K562 (cell line): Measurements from ENCODE around the gene MCL1. TPM values are rescaled to one million over a fixed set of nuclear protein-coding genes. Genes with fewer than 3 reads are reported as not detected.
A peak's percentile ranks its signal among the peaks of the same experiment; 100 is the strongest.

ENCODE experiments used
- ELF2 ChIP-seq: fragments of 250-450 bp; sonication (Bioruptor Pico); IDR thresholded peaks from 2 replicates; pipeline ENCODE4 v1.5.0; 2021; ENCODE audit warnings: mild to moderate bottlenecking
- GABPA ChIP-seq: fragments of 200-800 bp; sonication (Bioruptor generic); conservative IDR thresholded peaks from 2 replicates; pipeline ENCODE4 v1.6.1; 2016; ENCODE audit warnings: low read depth, missing genetic modification characterization, missing compliant biosample characterization
- MBD2 ChIP-seq: sonication (generic); IDR thresholded peaks from 2 replicates; pipeline ENCODE4 v1.6.1; 2016; ENCODE audit warnings: low read depth, borderline replicate concordance
- NCOR1 ChIP-seq: fragments of 450-650 bp; IDR thresholded peaks from 2 replicates; pipeline ENCODE4 v1.6.1; 2016; ENCODE audit warnings: mild to moderate bottlenecking, moderate library complexity
- NR2C2 ChIP-seq, 2 experiments: fragments of 200-800 bp in 1 of 2; sonication (Bioruptor generic) in 1 of 2; sonication (generic) in 1 of 2; formaldehyde crosslinking in 1 of 2; IDR thresholded peaks; 2 replicates each; pipeline versions ENCODE4 v1.6.1 to v1.8.0; 2016 to 2022; ENCODE audit warnings: mild to moderate bottlenecking in 1 of 2, missing compliant biosample characterization in 1 of 2, missing genetic modification characterization in 1 of 2, missing genetic modification reagents in 1 of 2
- NRF1 ChIP-seq, 2 experiments: fragments of 450-650 bp; IDR thresholded peaks in 1 of 2; conservative IDR thresholded peaks in 1 of 2; 2 replicates each; pipeline ENCODE4 v1.6.1; 2014; ENCODE audit warnings: mild to moderate bottlenecking in 2 of 2
- PHB ChIP-seq: fragments of 250-450 bp; sonication (Bioruptor Pico); IDR thresholded peaks from 2 replicates; pipeline ENCODE4 v1.5.0; 2021
- PTTG1 ChIP-seq: fragments of 450-650 bp; IDR thresholded peaks from 2 replicates; pipeline ENCODE4 v1.6.1; 2016; ENCODE audit warnings: low read depth, mild to moderate bottlenecking, missing genetic modification characterization, missing compliant biosample characterization
- RBM39 ChIP-seq: fragments of 200-400 bp; formaldehyde crosslinking; optimal IDR thresholded peaks from 2 replicates; pipeline ENCODE3; 2018; ENCODE audit warnings: low read depth, low read length
- RNF2 ChIP-seq: sonication (generic); IDR thresholded peaks from 2 replicates; pipeline ENCODE4 v1.6.1; 2016
- RUNX1 ChIP-seq: sonication (generic); IDR thresholded peaks from 2 replicates; pipeline ENCODE4 v1.6.1; 2016; ENCODE audit warnings: antibody characterized with exemption, low read depth
- TEAD1 ChIP-seq, 2 experiments: fragments of 450-650 bp in 1 of 2; sonication (generic) in 1 of 2; formaldehyde crosslinking; IDR thresholded peaks; 2 replicates each; pipeline versions ENCODE4 v1.4.0 to v1.8.0; 2020 to 2022; ENCODE audit warnings: mild to moderate bottlenecking in 2 of 2, missing genetic modification reagents in 1 of 2
- ZNF436 ChIP-seq: fragments of 250-450, 450-650 bp; sonication (Bioruptor Pico); formaldehyde crosslinking; IDR thresholded peaks from 2 replicates; pipeline ENCODE4 v1.7.0; 2020; ENCODE audit warnings: mild to moderate bottlenecking
- polyA plus RNA-seq, 8 experiments: library from polyadenylated mRNA; depleted of rRNA in 4 of 8; stranded (reverse) in 5 of 8; unstranded in 3 of 8; fragments of >200 nt; fragmentation: Nextera tagmentation in 2 of 8; fragmentation: Illumina TruSeq in 1 of 8; extraction: Ambion mirVana in 2 of 8; extraction: Trizol in 1 of 8; gene quantifications; 2 replicates each; pipeline versions ENCODE4 v1.2.1 to v1.2.3, GENCODE V29; 2011 to 2014; ENCODE audit warnings: inconsistent platforms in 1 of 8, missing spikeins in 1 of 8
- total RNA-seq, 7 experiments: library from RNA; depleted of rRNA in 6 of 7; stranded (reverse); fragments of >200 nt in 6 of 7; fragmentation: Illumina TruSeq in 2 of 7; extraction: Trizol in 2 of 7; gene quantifications; 2 replicates each; pipeline versions ENCODE4 v1.2.1 to v1.2.3, GENCODE V29; 2011 to 2021; ENCODE audit warnings: low replicate concordance in 1 of 7
- TF ChIP-seq, protein P1 (sequence below): fragments of 250-450 bp; sonication (Bioruptor Pico); IDR thresholded peaks from 2 replicates; pipeline ENCODE4 v1.8.0; 2022; ENCODE audit warnings: inconsistent platforms, mild to moderate bottlenecking, moderate library complexity, borderline replicate concordance
- TF ChIP-seq, protein P2 (sequence below): fragments of 450-650 bp; formaldehyde crosslinking; IDR thresholded peaks from 2 replicates; pipeline ENCODE4 v1.4.0; 2022; ENCODE audit warnings: missing genetic modification characterization
- TF ChIP-seq, protein P3 (sequence below): fragments of 450-650 bp; formaldehyde crosslinking; IDR thresholded peaks from 2 replicates; pipeline ENCODE4 v1.4.0; 2020; ENCODE audit warnings: mild to moderate bottlenecking
- TF ChIP-seq, protein P4 (sequence below): fragments of 250-450 bp; sonication (Bioruptor Pico); IDR thresholded peaks from 2 replicates; pipeline ENCODE4 v1.4.0; 2020

MCL1 gene
- total and polyA plus RNA-seq, 9 of the 15 experiments (the other 6 are each of a cell fraction or from before 2014, with no cell fraction given), result 27.1 to 224 (median 138) TPM

DNA sequence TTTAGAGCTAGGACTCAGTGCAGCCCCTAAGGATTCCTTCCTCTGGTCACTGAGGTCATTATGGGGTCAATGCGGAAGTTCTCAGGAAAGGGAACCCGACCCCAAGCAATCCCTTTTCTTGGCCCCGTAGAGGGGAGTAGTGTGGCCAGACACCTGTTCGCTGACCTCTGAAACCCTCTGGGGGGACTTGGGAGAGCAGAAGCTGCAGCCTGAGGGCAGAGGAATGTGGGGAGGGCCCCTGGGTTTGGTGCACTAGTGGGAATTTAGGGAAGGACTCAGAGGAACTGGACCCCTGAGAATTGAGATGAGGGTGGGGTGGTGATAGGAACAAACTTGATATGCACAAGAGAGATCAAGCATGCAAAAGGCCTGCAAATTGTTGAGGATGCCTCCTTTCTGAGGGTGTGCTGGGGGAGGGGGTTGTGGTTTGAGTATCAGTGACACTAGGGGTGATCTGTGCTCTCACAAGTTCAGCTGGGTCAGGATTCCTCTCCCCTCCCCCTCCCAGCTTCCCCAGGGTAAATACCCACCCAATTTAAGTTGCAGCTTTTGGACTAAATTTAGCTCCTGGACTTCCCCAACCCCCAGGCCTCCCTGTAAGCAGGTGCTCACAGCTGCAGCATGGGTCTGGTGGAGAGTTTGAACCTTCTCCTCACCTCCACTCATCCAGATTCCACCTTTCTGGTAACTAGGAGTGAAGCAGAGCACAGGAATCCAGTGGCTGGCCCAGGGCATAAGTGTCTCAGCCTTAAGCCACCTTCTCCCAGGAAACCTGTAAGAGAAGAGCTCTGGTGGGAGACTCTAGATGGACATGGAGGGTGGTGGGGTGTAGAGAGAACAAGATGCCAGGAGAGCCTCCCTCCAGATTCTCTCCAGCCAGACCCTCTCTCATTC lies 16.7 kb downstream of the MCL1 start (continued):
- TF ChIP-seq MBD2, result no peak
- TF ChIP-seq, protein P1, sequence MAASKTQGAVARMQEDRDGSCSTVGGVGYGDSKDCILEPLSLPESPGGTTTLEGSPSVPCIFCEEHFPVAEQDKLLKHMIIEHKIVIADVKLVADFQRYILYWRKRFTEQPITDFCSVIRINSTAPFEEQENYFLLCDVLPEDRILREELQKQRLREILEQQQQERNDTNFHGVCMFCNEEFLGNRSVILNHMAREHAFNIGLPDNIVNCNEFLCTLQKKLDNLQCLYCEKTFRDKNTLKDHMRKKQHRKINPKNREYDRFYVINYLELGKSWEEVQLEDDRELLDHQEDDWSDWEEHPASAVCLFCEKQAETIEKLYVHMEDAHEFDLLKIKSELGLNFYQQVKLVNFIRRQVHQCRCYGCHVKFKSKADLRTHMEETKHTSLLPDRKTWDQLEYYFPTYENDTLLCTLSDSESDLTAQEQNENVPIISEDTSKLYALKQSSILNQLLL, result 0 out of 2 replicates have a peak, but pooled peaks have one; percentile 14
- TF ChIP-seq, protein P2, sequence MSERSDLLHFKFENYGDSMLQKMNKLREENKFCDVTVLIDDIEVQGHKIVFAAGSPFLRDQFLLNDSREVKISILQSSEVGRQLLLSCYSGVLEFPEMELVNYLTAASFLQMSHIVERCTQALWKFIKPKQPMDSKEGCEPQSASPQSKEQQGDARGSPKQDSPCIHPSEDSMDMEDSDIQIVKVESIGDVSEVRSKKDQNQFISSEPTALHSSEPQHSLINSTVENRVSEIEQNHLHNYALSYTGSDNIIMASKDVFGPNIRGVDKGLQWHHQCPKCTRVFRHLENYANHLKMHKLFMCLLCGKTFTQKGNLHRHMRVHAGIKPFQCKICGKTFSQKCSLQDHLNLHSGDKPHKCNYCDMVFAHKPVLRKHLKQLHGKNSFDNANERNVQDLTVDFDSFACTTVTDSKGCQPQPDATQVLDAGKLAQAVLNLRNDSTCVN (CRISPR knock-in tag), result peak; percentile 31; the same call in 1 of the 2 replicates
- TF ChIP-seq ELF2, result peak; percentile 65
- no peak for TF ChIP-seq ZNF436
- TF ChIP-seq GABPA, result peak; percentile 55
- TF ChIP-seq RNF2, result peak; percentile 64; the same call in 1 of the 2 replicates
- TF ChIP-seq RUNX1, result 0 out of 2 replicates have a peak, but pooled peaks have one; percentile 40
- peak; percentile 55; the same call in 1 of the 2 replicates for TF ChIP-seq PTTG1 (tag)
- no peak for TF ChIP-seq NR2C2 (CRISPR knock-in tag; IDR thresholded peaks at IDR 0.05)
- peak; percentile 94 for TF ChIP-seq NR2C2 (tag; IDR thresholded peaks at IDR 0.05)
- TF ChIP-seq NCOR1, result 0 out of 2 replicates have a peak, but pooled peaks have one; percentile 17
- TF ChIP-seq PHB, result 0 out of 2 replicates have a peak, but pooled peaks have one; percentile 1
- TF ChIP-seq, protein P3, sequence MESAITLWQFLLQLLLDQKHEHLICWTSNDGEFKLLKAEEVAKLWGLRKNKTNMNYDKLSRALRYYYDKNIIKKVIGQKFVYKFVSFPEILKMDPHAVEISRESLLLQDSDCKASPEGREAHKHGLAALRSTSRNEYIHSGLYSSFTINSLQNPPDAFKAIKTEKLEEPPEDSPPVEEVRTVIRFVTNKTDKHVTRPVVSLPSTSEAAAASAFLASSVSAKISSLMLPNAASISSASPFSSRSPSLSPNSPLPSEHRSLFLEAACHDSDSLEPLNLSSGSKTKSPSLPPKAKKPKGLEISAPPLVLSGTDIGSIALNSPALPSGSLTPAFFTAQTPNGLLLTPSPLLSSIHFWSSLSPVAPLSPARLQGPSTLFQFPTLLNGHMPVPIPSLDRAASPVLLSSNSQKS (CRISPR knock-in tag), result 0 out of 2 replicates have a peak, but pooled peaks have one; percentile 48
- TF ChIP-seq NRF1 (conservative IDR thresholded peaks at IDR 0.05 in 1 of 2, IDR thresholded peaks at IDR 0.05 in 1 of 2), result peak in 1 of 2 experiments; percentile 4; a peak in 1 of 4 replicates
- peak in 1 of 2 experiments; percentile 6; a peak in 1 of 4 replicates for TF ChIP-seq TEAD1 (CRISPR knock-in tag; IDR thresholded peaks at IDR 0.05)
- TF ChIP-seq, protein P4, sequence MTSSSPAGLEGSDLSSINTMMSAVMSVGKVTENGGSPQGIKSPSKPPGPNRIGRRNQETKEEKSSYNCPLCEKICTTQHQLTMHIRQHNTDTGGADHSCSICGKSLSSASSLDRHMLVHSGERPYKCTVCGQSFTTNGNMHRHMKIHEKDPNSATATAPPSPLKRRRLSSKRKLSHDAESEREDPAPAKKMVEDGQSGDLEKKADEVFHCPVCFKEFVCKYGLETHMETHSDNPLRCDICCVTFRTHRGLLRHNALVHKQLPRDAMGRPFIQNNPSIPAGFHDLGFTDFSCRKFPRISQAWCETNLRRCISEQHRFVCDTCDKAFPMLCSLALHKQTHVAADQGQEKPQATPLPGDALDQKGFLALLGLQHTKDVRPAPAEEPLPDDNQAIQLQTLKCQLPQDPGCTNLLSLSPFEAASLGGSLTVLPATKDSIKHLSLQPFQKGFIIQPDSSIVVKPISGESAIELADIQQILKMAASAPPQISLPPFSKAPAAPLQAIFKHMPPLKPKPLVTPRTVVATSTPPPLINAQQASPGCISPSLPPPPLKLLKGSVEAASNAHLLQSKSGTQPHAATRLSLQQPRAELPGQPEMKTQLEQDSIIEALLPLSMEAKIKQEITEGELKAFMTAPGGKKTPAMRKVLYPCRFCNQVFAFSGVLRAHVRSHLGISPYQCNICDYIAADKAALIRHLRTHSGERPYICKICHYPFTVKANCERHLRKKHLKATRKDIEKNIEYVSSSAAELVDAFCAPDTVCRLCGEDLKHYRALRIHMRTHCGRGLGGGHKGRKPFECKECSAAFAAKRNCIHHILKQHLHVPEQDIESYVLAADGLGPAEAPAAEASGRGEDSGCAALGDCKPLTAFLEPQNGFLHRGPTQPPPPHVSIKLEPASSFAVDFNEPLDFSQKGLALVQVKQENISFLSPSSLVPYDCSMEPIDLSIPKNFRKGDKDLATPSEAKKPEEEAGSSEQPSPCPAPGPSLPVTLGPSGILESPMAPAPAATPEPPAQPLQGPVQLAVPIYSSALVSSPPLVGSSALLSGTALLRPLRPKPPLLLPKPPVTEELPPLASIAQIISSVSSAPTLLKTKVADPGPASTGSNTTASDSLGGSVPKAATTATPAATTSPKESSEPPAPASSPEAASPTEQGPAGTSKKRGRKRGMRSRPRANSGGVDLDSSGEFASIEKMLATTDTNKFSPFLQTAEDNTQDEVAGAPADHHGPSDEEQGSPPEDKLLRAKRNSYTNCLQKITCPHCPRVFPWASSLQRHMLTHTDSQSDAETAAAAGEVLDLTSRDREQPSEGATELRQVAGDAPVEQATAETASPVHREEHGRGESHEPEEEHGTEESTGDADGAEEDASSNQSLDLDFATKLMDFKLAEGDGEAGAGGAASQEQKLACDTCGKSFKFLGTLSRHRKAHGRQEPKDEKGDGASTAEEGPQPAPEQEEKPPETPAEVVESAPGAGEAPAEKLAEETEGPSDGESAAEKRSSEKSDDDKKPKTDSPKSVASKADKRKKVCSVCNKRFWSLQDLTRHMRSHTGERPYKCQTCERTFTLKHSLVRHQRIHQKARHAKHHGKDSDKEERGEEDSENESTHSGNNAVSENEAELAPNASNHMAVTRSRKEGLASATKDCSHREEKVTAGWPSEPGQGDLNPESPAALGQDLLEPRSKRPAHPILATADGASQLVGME, result peak; percentile 44; the same call in 1 of the 2 replicates
- TF ChIP-seq RBM39, result peak; percentile 48
